ENCODE measurements around the gene CRYBG3. TPM values are rescaled to one million over a fixed set of nuclear protein-coding genes. Genes with fewer than 3 reads are reported as not detected.

CRYBG3 gene
- total and polyA plus RNA-seq, 2 donors from 2014 or later: 3.1 to 20.7 TPM

DNA sequence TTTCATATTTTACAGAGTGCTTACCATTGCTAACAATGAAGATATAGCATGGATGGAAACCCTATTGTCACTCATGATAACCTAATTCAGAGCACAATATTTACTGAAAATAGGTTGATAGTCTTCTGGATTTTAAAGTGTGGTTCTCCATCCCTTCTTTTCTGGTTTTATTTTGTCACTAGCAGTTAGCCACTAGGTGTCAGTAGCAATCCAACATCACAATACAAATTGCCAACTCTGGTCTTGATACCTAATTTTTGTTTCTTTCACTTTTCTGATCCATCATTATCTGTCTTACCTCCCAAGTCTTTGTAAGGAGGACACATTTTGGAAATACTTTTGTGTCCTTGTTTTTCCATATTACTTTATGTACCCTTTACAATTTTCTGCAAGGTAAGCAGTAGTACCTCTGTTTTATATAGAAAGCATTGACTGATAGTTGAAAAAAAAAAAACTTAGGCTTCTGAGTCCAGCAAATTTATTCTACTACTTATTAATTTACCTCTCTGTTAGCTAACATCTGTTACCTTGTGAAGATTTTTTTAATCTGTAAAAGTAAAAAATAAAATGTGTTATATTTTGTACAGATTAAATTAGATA lies 28.3 kb upstream of the CRYBG3 start:
- H3K4me1 ChIP-seq (ENCODE audit: control insufficient read depth in 2 of 3, insufficient read depth in 2 of 3, low read depth in 1 of 3, low read length in 3 of 3): no peaks in the 10 kb centered on the region
- no peak overlapping the region for H3K4me3 ChIP-seq (ENCODE audit: low read length in 3 of 3)
- H3K27ac ChIP-seq (ENCODE audit: low read depth in 2 of 2, low read length in 2 of 2): no peak overlapping the region
- DNase-seq: peak in 2 of 5 donors; percentile 67 to 79
- TF ChIP-seq, protein P1, sequence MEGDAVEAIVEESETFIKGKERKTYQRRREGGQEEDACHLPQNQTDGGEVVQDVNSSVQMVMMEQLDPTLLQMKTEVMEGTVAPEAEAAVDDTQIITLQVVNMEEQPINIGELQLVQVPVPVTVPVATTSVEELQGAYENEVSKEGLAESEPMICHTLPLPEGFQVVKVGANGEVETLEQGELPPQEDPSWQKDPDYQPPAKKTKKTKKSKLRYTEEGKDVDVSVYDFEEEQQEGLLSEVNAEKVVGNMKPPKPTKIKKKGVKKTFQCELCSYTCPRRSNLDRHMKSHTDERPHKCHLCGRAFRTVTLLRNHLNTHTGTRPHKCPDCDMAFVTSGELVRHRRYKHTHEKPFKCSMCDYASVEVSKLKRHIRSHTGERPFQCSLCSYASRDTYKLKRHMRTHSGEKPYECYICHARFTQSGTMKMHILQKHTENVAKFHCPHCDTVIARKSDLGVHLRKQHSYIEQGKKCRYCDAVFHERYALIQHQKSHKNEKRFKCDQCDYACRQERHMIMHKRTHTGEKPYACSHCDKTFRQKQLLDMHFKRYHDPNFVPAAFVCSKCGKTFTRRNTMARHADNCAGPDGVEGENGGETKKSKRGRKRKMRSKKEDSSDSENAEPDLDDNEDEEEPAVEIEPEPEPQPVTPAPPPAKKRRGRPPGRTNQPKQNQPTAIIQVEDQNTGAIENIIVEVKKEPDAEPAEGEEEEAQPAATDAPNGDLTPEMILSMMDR (IDR thresholded peaks at IDR 0.05; ENCODE audit: borderline replicate concordance, extremely low read depth, insufficient read depth): peak; percentile 91
- no peaks in the 10 kb centered on the region for H3K27me3 ChIP-seq (ENCODE audit: control insufficient read depth, insufficient read depth, low read length)
- peak; percentile 97 for FAIRE-seq
- H3K9me3 ChIP-seq (ENCODE audit: control insufficient read depth in 2 of 3, insufficient read depth in 1 of 3, low read length in 3 of 3): no peaks in the 10 kb centered on the region
- no peak overlapping the region for H3K9ac ChIP-seq (ENCODE audit: low read length in 3 of 3)
- intact Hi-C loops (cut with DNase I): loop anchor here (5.0 kb wide), 1 partner anchor 229 kb away; no protein-coding TSS in a partner anchor
- H3K36me3 ChIP-seq (ENCODE audit: control insufficient read depth in 2 of 3, insufficient read depth in 3 of 3, low read length in 3 of 3): no peaks in the 10 kb centered on the region

DNA sequence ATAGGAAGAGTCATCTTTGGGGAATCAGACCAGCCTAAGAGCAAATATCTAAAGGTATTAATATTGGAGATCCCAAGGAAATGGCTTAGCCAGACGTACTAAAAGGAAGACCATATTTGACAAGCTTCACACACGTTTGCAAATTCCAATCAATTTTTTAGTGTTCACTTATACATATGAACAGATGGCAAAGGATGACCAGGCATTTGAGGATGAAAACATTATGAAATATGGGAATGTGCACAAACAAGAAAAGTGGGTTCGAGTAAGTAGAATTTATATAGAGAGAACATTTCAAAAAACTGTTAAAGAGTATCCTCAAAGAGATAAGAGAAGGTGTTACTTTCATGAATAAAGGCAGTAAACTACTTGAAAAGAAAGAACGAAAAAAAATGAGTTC lies 25.9 kb upstream of the CRYBG3 start:
- H3K9me3 ChIP-seq (ENCODE audit: control insufficient read depth in 2 of 3, insufficient read depth in 1 of 3, low read length in 3 of 3): no peaks in the 10 kb centered on the region
- no peak overlapping the region for H3K27ac ChIP-seq (ENCODE audit: low read depth in 2 of 2, low read length in 2 of 2)
- no peak overlapping the region for H3K4me3 ChIP-seq (ENCODE audit: low read length in 3 of 3)
- TF ChIP-seq, protein P1 (IDR thresholded peaks at IDR 0.05; ENCODE audit: borderline replicate concordance, extremely low read depth, insufficient read depth): no peak
- no peaks in the 10 kb centered on the region for H3K27me3 ChIP-seq (ENCODE audit: control insufficient read depth, insufficient read depth, low read length)
- H3K9ac ChIP-seq (ENCODE audit: low read length in 3 of 3): no peak overlapping the region
- FAIRE-seq: no peak
- DNase-seq: no peak
- H3K4me1 ChIP-seq (ENCODE audit: control insufficient read depth in 2 of 3, insufficient read depth in 2 of 3, low read depth in 1 of 3, low read length in 3 of 3): no peaks in the 10 kb centered on the region
- intact Hi-C loops (cut with DNase I): no loop called here
- H3K36me3 ChIP-seq (ENCODE audit: control insufficient read depth in 2 of 3, insufficient read depth in 3 of 3, low read length in 3 of 3): no peaks in the 10 kb centered on the region

DNA sequence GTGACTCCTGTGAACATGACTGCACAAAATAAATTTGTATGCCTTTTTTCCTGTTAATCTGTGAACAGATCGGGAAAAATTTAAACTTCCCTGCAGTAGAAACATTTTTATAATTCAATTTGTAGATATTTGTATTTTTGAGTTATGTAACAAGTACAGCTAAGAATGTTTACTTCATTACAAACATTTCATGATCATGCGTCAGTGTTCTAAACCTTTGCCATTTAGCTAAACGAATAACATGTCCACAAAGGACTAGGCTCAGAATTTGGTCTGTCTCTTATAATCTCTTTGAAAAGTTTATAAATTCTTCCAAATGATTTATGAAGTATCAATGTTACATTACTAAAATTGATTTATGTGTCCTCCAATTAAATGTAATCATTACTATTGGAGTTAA lies 17.3 kb upstream of the CRYBG3 start:
- no peak for FAIRE-seq
- Histone ChIP-seq H3K27ac (ENCODE audit: low read depth in 2 of 2, low read length in 2 of 2) (no peak overlapping the region), H3K27me3 (ENCODE audit: control insufficient read depth, insufficient read depth, low read length) (no peaks in the 10 kb centered on the region)

More for the DNA sequence above, 17.3 kb upstream of the CRYBG3 start:
- TF ChIP-seq, protein P1 (IDR thresholded peaks at IDR 0.05; ENCODE audit: borderline replicate concordance, extremely low read depth, insufficient read depth): no peak
- H3K9me3 ChIP-seq (ENCODE audit: control insufficient read depth in 2 of 3, insufficient read depth in 1 of 3, low read length in 3 of 3): no peaks in the 10 kb centered on the region
- H3K36me3 ChIP-seq (ENCODE audit: control insufficient read depth in 2 of 3, insufficient read depth in 3 of 3, low read length in 3 of 3): no peaks in the 10 kb centered on the region
- no peak for DNase-seq
- intact Hi-C loops (cut with DNase I): no loop called here
- no peak overlapping the region for H3K9ac ChIP-seq (ENCODE audit: low read length in 3 of 3)
- no peak overlapping the region for H3K4me3 ChIP-seq (ENCODE audit: low read length in 3 of 3)
- H3K4me1 ChIP-seq (ENCODE audit: control insufficient read depth in 2 of 3, insufficient read depth in 2 of 3, low read depth in 1 of 3, low read length in 3 of 3): no peaks in the 10 kb centered on the region

Data from kidney (tissue), 14 donors.